NT2/D1 (cell line): ENCODE measurements around the gene GCC2.
"Not testable (repeated sequence)": the region's sequence is repeated elsewhere in the genome, so short reads cannot be mapped to it uniquely, and the experiment has no call there.

Source experiments
- SUZ12 ChIP-seq: IDR thresholded peaks from 2 replicates; pipeline ENCODE4 v1.6.1; 2011; ENCODE audit not compliant: insufficient read length, insufficient read depth; ENCODE audit errors: extremely low read depth
- YY1 ChIP-seq: IDR thresholded peaks from 2 replicates; pipeline ENCODE4 v1.6.1; 2011; ENCODE audit not compliant: insufficient read length, insufficient read depth
- ZNF274 ChIP-seq: IDR thresholded peaks from 2 replicates; pipeline ENCODE4 v1.6.1; 2011; ENCODE audit warnings: mild to moderate bottlenecking, low read depth, low read length

DNA sequence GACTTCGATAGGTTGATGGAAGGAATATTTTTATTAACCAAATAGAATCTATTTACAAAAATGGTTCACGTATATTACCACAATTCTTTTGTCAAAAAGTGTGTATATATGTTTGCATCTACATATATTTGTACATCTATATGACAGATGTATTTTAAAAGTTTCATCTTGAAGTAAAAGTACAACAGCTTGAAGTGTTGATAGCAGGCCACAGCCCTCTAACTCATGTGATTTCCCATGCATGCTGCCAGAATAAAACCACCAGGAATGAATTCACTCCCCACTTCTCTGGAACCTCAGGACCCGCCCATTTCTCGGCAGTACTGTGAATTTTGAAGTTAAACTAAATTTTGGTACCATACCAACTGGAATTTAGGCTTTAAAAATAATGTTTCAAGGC is 58.6 kb downstream of the GCC2 start:
- TF ChIP-seq YY1, SUZ12, ZNF274: not testable (repeated sequence)
